Measurements from ENCODE around the gene WDR91. TPM values are rescaled to one million over a fixed set of nuclear protein-coding genes. Genes with fewer than 3 reads are reported as not detected.
A peak's percentile ranks its signal among the peaks of the same experiment; 100 is the strongest.
"Not testable (repeated sequence)": the region's sequence is repeated elsewhere in the genome, so short reads cannot be mapped to it uniquely, and the experiment has no call there.

Gene WDR91
- total RNA-seq, 1 donor from 2014 or later: 6.3 TPM

DNA sequence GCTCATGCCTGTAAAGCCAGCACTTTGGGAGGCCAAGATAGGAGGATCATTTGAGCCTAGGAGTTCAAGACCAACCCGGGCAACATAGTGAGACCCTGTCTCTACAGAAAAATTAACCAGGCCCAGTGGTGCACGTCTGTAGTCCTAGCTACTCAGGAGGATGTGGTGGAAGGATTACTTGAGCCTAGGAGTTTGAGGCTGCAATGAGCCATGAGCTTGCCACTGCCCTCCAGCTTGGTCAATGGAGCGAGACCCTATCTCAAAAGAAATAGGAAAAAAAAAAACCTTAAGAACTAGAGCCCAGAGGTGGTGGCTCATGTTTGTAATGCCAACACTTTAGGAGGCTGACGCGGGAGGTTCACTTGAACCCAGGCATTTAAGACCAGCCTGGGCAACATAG lies 24.5 kb upstream of the WDR91 start:
- ATAC-seq (no peak), DNase-seq (no peak)
- intact Hi-C loops (cut with micrococcal nuclease): no loop called here

DNA sequence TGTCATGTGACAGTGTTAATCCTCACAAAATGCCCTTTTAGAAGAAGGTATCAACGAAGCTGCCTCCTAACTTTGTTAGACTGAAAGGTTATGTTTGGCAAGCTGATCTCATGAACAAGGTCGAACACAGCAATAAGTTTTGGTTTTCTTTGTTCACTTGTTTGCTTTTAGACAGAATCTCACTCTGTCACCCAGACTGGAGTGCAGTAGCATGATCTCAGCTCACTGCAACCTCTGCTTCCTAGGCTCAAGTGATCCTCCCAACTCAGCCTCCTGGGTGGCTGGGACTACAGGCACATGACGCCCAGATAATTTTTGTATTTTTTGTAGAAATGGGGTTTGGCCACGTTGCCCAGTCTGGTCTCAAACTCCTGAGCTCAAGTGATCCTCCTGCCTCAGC lies 23.4 kb upstream of the WDR91 start:
- intact Hi-C loops (cut with micrococcal nuclease): no loop called here

DNA sequence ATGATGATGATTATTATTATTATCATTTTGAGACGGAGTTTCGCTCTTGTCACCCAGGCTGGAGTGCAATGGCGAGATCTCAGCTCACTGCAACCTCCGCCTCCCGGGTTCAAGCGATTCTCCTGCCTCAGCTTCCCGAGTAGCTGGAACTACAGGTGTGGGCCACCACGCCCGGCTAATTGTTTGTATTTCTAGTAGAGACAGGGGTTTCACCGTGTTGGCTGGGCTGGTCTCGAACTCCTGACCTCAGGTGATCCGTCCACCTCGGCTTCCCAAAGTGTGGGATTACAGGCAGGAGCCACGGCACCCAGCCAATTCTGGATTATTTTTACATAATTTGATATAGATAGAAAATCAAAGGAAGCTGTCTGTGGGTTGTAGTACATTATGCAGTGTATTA lies 22.8 kb upstream of the WDR91 start:
- ATAC-seq; intact Hi-C loops (cut with micrococcal nuclease); DNase-seq: not testable (repeated sequence)

More for the DNA sequence above, 23.4 kb upstream of the WDR91 start:
- DNase-seq (no peak), ATAC-seq (no peak)

GRCh38 chr7:135233570-135233969 lies 22.2 kb upstream of the WDR91 start, which contains the start of gene STRA8:
Gene STRA8, plus strand, starts transcription at chr7:135233838. Its CDS starts 6,687 bp downstream, at chr7:135240525.
- DNase-seq (no peak), ATAC-seq (no peak)
- intact Hi-C loops (cut with micrococcal nuclease): no loop called here

DNA sequence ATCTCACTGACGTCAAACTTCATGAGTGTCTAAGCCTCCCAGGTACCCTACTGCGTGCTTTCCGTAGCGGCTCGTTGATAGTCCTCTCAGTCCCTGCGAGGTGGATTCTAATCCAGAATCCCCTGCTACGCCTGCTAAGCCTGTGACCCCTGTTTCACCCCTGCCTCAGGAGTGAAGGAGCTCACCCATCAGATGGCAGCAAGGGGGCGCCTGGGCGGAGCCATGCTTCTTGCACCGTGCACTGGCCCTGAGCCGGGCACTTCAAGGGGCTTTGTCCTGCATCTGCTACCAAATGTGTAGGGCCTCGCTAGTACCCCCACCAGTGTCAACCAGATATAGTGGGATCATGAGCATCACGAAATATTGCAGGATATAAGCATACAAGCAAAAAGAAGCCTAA lies 21.4 kb upstream of the WDR91 start:
- ATAC-seq (no peak), DNase-seq (peak; percentile 37)
- intact Hi-C loops (cut with micrococcal nuclease): no loop called here

GRCh38 chr7:135232087-135232486 lies 20.8 kb upstream of the WDR91 start:
- intact Hi-C loops (cut with micrococcal nuclease): no loop called here
- no peak for DNase-seq

GRCh38 chr7:135231686-135232085 lies 20.4 kb upstream of the WDR91 start:
- intact Hi-C loops (cut with micrococcal nuclease): no loop called here
- DNase-seq (no peak), ATAC-seq (no peak)

More at GRCh38 chr7:135232087-135232486, 20.8 kb upstream of the WDR91 start:
- ATAC-seq: no peak

DNA sequence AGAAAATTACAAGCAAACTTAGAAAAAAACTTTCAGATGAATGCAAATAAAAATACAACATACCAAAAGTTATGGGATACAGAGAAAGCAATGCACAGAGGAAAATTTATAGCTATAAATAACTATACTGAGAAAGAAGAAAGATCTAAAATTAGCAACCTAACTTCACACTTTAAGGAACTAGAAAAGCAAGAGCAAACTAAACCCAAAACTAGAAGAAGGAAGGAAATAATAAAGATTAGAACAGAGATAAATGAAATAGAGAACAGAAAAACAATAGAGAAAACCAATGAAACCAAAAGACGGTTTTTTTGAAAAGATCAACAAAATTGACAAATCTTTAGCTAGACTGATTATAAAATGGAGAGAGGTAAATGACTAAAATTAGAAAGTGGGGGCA lies 12.7 kb upstream of the WDR91 start:
- intact Hi-C loops (cut with micrococcal nuclease): no loop called here
- ATAC-seq (no peak), DNase-seq (no peak)

GRCh38 chr7:135217645-135218509 lies 6.6 kb upstream of the WDR91 start:
- DNase-seq (no peak), ATAC-seq (no peak)
- intact Hi-C loops (cut with micrococcal nuclease): no loop called here

DNA sequence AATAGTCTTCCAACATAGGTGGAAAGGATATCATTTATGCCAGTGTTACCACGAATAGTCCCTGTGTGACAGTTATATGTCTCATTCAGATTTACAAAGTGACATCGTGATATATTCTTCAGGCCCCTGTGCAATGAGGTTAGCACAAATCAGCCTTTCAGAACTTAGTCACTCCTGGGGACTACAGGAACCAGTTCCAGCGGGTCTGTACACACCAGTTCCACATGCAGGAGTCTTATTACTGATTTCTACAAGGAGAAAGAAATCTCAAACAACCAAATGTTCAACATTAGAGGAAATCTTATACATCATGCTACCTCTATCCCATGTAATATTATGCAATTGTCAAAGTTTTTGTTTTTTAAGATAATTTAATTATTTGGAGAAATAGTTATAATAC lies 4.4 kb upstream of the WDR91 start:
- DNase-seq: no peak
- intact Hi-C loops (cut with micrococcal nuclease): no loop called here
- no peak for ATAC-seq

DNA sequence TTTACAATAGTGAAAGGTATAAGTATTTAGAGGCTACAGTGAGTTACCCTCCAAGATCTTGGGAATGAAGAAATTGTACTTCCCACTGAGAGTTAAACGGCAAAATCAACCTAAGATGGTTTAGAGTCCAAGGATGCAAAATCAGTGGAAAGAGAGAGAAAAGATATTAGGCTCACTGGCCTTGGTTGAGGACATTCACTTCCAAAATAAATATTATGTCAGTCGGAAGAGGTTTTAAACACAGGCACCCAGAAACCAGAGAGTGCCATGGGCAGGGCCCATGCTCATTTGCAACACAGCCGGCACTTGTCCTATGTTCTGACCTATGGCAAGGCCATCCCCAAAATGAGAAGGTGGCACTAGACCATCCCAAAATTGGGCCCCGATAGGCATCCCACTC lies 3.9 kb upstream of the WDR91 start:
- no peak for ATAC-seq

GRCh38 chr7:135213831-135214230 lies 2.5 kb upstream of the WDR91 start:
- DNase-seq: no peak
- intact Hi-C loops (cut with micrococcal nuclease): no loop called here
- ATAC-seq: no peak

More for the DNA sequence above, 3.9 kb upstream of the WDR91 start:
- intact Hi-C loops (cut with micrococcal nuclease): no loop called here
- no peak for DNase-seq

- intact Hi-C loops (cut with micrococcal nuclease): not testable (repeated sequence)
- ATAC-seq (peak; percentile 37), DNase-seq (peak; percentile 61)
These were observed 790 bp upstream of the WDR91 start for GRCh38 chr7:135211946-135212685.

GRCh38 chr7:135210888-135211178 lies 493 bp downstream of the WDR91 start:
- ATAC-seq (no peak), DNase-seq (no peak)
- intact Hi-C loops (cut with micrococcal nuclease): no loop called here

- no peak for ATAC-seq
- DNase-seq: no peak
- intact Hi-C loops (cut with micrococcal nuclease): no loop called here
These were observed 2.0 kb downstream of the WDR91 start for GRCh38 chr7:135209225-135209834.

DNA sequence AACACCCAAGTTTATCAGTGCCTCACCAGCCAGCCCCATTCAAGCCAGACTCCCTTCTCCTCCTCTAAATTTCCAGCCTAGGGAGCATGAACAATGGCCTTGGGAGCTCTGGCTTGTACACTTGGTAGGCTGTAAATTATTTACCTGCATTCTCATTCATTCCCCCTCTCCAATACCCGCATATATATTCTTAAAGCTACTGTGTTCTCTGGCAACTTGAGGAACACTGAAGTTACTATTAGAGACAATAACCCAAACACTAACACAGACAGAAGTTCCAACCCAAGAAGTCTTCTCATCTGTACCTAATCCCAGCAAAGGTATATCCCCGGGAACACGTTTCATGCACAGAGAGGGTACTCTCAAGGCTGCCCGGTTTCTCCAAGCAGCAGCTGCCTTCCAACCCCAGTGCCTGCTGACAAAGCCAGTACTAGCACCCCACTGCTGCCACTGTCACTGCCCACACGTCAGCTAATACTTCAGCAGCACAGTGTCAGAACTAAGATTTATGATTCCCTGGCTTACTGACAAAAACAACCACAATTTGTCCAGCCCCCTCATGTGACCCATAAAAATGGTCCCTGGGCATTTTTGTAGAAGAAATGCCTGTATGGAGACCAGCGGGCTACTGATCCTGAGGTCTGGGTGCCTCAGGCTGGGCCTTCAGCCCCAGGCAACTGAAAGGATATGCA lies 3.1 kb downstream of the WDR91 start:
- intact Hi-C loops (cut with micrococcal nuclease): no loop called here
- DNase-seq: no peak
- ATAC-seq: no peak

DNA sequence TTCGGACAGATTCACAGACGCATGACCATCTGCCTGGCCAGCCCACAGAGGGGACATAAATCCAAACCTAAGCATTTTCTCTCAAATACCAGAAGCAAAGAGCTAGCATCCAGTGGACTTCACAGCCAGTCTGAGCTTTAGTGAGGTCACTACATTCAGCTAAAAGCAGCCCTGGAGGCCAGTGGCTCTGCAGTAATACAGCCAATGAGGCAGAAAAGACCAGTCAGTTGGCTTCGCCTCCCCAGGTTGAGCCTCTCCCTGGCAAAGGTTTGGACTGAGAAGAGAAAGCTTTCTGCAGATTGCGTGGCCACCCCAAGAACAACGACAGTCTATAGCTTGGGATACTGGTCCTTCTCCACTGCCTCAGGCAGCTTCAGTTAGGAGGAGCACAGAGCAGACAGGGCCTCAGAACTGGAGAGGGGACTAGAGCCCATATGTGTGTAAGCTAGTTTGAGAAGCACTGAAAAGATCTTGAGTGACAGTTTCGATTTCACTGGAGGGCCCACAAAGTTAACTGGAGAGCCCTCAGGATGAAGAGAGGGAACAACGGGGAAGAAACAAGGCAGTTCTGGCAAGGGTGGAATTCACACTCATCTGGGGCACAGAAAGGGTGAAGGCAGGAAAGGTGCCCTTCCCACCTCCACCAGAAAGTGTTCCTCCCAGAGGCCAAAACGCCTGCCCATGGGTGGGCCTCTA lies 3.8 kb downstream of the WDR91 start:
- intact Hi-C loops (cut with micrococcal nuclease): no loop called here
- no peak for ATAC-seq
- DNase-seq: no peak

GRCh38 chr7:135206941-135207391 lies 4.4 kb downstream of the WDR91 start:
- DNase-seq (no peak), ATAC-seq (no peak)
- intact Hi-C loops (cut with micrococcal nuclease): no loop called here

GRCh38 chr7:135205850-135206249 lies 5.5 kb downstream of the WDR91 start:
- ATAC-seq (no peak), DNase-seq (no peak)
- intact Hi-C loops (cut with micrococcal nuclease): no loop called here

Data from left ventricle myocardium superior (tissue), 1 donor.